GM10266 (cell line): ENCODE results near the gene EIF4ENIF1.
A peak's percentile ranks its signal among the peaks of the same experiment; 100 is the strongest.
"Not testable (repeated sequence)": the region's sequence is repeated elsewhere in the genome, so short reads cannot be mapped to it uniquely, and the experiment has no call there.

Experiments
- DNase-seq: peaks from one replicate; pipeline ENCODE4 v3.0.0; 2012; ENCODE audit errors: extremely low spot score
- CTCF ChIP-seq: IDR thresholded peaks from 2 replicates; pipeline ENCODE4 v1.5.1; 2012; ENCODE audit warnings: mild to moderate bottlenecking, low read depth; ENCODE audit not compliant: control insufficient read depth, insufficient read depth; ENCODE audit errors: missing control alignments

The EIF4ENIF1 gene

GRCh38 chr22:31440681-31441080 is 49.0 kb downstream of the EIF4ENIF1 start:
- no peak for DNase-seq
- no peak for TF ChIP-seq CTCF

- no peak for TF ChIP-seq CTCF
Observed at GRCh38 chr22:31439808-31440207, 49.8 kb downstream of the EIF4ENIF1 start.

GRCh38 chr22:31436132-31436531 is 53.5 kb downstream of the EIF4ENIF1 start:
- TF ChIP-seq CTCF, result no peak
- DNase-seq, result no peak

More at GRCh38 chr22:31439808-31440207, 49.8 kb downstream of the EIF4ENIF1 start:
- no peak for DNase-seq

- TF ChIP-seq CTCF, result no peak
- no peak for DNase-seq
Observed at GRCh38 chr22:31431950-31432349, 57.7 kb downstream of the EIF4ENIF1 start.

DNA sequence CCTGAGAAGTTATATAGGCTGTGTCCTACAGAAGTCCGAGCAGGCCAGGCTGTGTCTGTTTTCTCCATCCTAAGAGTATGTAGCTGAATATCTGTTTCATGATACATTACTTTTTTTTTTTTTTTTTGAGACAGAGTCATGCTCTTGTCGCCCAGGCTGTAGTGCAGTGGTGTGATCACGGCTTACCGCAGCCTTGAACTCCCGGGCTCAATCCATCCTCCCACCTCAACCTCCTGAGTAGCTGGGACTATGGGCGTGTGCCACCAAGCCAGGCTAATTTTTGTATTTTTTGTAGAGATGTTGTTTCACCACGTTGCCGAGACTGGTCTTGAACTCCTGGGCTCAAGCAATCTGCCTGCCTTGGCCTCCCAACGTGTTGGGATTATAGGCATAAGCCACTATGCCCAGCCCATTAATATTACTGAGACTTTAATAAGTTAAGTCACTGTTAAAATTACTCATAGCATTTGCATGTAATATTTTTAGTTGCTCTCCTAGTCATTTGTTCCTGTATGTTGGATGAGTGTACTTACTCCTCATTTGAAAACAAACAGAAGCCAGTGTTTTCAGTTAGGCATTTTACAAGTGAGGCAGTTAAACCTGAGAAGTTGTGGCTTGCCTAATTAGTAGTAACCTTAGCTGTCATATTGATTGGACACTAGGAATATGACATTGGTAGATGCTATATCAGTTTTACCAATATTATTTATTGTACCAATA is 64.2 kb downstream of the EIF4ENIF1 start:
- TF ChIP-seq CTCF, result no peak

DNA sequence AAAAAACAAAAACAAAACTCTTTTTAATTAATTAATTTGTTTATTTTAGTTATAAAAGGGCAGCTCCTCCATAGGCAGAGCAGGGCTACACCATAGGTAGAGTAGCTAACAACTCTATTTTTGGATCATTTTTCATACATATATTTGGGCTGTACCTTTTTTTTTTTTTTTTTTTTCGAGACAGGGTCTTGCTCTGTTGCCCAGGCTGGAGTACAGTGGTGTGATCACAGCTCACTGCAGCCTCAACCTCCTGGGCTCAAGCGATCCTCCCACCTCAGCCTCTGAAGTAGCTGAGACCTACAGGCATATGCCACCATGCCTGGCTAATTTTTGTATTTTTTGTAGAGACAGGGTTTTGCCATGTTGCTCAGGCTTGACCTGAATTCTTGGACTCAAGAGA is 87.3 kb downstream of the EIF4ENIF1 start:
- not testable (repeated sequence) for DNase-seq

More for the DNA sequence above, 64.2 kb downstream of the EIF4ENIF1 start:
- no peak for DNase-seq

- no peak for TF ChIP-seq CTCF
- DNase-seq, result no peak
Observed at GRCh38 chr22:31400023-31400397, 89.6 kb downstream of the EIF4ENIF1 start.

- peak; percentile 98 for DNase-seq
- no peak for TF ChIP-seq CTCF
Observed at GRCh38 chr22:31399211-31400022, 90.2 kb downstream of the EIF4ENIF1 start, which contains the start of gene DRG1. TSS of gene DRG1 (plus strand) at chr22:31399604. CDS start at chr22:31399684, 80 bp downstream.
